Omental fat pad (tissue), 4 donors: ENCODE results near the gene GAS2. TPM values are rescaled to one million over a fixed set of nuclear protein-coding genes. Genes with fewer than 3 reads are reported as not detected.

Source experiments
- ATAC-seq: fragments of 150-250 bp; one replicate; pipeline ENCODE4 v1.9.1; 2016; ENCODE audit warnings: mild to moderate bottlenecking, moderate library complexity; ENCODE audit not compliant: low FRiP score
- DNase-seq: peaks from one replicate; pipeline ENCODE4 v3.0.0-alpha.2; 2019; ENCODE audit warnings: low spot score
- CTCF ChIP-seq, 3 donors: fragments of 450-650 bp; IDR thresholded peaks; one replicate each; pipeline ENCODE4 v1.5.1; 2016 to 2017; ENCODE audit warnings: antibody characterized with exemption in 3 of 3, mild to moderate bottlenecking in 3 of 3, moderate library complexity in 2 of 3
- total RNA-seq, 4 donors: library from RNA; depleted of rRNA; stranded (reverse); fragments of >200 nt; gene quantifications; one replicate each; pipeline ENCODE4 v1.1.0, GENCODE V29; 2016

Gene GAS2
- total RNA-seq, 4 donors from 2014 or later, result 0.63 to 4.9 (median 2.5) TPM

GRCh38 chr11:22703591-22703990, 37.2 kb downstream of the GAS2 start:
- TF ChIP-seq CTCF (IDR thresholded peaks at IDR 0.05), result no peak
- no peak for ATAC-seq
- no peak for DNase-seq

- no peak for ATAC-seq
- no peak for DNase-seq
- no peak for TF ChIP-seq CTCF (IDR thresholded peaks at IDR 0.05)
These were observed 40.9 kb downstream of the GAS2 start for GRCh38 chr11:22707119-22707899.

- TF ChIP-seq CTCF (IDR thresholded peaks at IDR 0.05), result no peak
- ATAC-seq, result no peak
- DNase-seq, result no peak
These were observed 44.8 kb downstream of the GAS2 start for GRCh38 chr11:22711071-22711770.

- DNase-seq (no peak), ATAC-seq (no peak)
- TF ChIP-seq CTCF (IDR thresholded peaks at IDR 0.05), result no peak
These were observed 45.5 kb downstream of the GAS2 start for GRCh38 chr11:22711880-22712279.

- DNase-seq (no peak), ATAC-seq (no peak)
- no peak for TF ChIP-seq CTCF (IDR thresholded peaks at IDR 0.05)
These were observed 46.9 kb downstream of the GAS2 start for GRCh38 chr11:22713336-22713735.

- no peak for TF ChIP-seq CTCF (IDR thresholded peaks at IDR 0.05)
- no peak for DNase-seq
- ATAC-seq, result no peak
These were observed 49.6 kb downstream of the GAS2 start for GRCh38 chr11:22715971-22716370.

- no peak for ATAC-seq
- no peak for TF ChIP-seq CTCF (IDR thresholded peaks at IDR 0.05)
- no peak for DNase-seq
These were observed 54.0 kb downstream of the GAS2 start for GRCh38 chr11:22720457-22720856.
